GM23338 (cell line): ENCODE results near the gene PRDM8. TPM values are rescaled to one million over a fixed set of nuclear protein-coding genes. Genes with fewer than 3 reads are reported as not detected.

ENCODE experiments used
- ATAC-seq: fragments of 200-7000 bp; cut with Tn5 transposase; 3 replicates; pipeline ENCODE4 v1.9.1; 2020
- DNase-seq: peaks from one replicate; pipeline ENCODE4 v3.0.0-alpha.2; 2015; ENCODE audit warnings: low spot score
- H2AFZ ChIP-seq: fragments of 200-600 bp; sonication (generic); 2 replicates; pipeline ENCODE4 v1.8.0; 2016; ENCODE audit warnings: antibody characterized with exemption, mild to moderate bottlenecking, moderate library complexity
- H3F3A ChIP-seq: fragments of 200-600 bp; sonication (generic); replicated peaks from 2 replicates; pipeline ENCODE4 v1.8.0; 2017; ENCODE audit warnings: antibody characterized with exemption, mixed run types, low read depth
- H3K27ac ChIP-seq: fragments of 200-600 bp; sonication (generic); 2 replicates; pipeline ENCODE4 v1.6.1; 2016; ENCODE audit warnings: low read depth
- H3K27me3 ChIP-seq: fragments of 200-600 bp; sonication (generic); 2 replicates; pipeline ENCODE4 v1.8.0; 2016; ENCODE audit warnings: mild to moderate bottlenecking, mixed run types, moderate library complexity; ENCODE audit not compliant: insufficient read depth
- H3K36me3 ChIP-seq: fragments of 200-600 bp; sonication (generic); 2 replicates; pipeline ENCODE4 v1.8.0; 2016; ENCODE audit warnings: mild to moderate bottlenecking; ENCODE audit not compliant: insufficient read depth
- H3K4me1 ChIP-seq: fragments of 200-600 bp; sonication (generic); 2 replicates; pipeline ENCODE4 v1.8.0; 2016; ENCODE audit warnings: mild to moderate bottlenecking, moderate library complexity; ENCODE audit not compliant: insufficient read depth
- H3K4me2 ChIP-seq: fragments of 200-600 bp; sonication (generic); 2 replicates; pipeline ENCODE4 v1.7.1; 2017; ENCODE audit warnings: mixed run types
- H3K4me3 ChIP-seq: fragments of 200-600 bp; sonication (generic); 2 replicates; pipeline ENCODE4 v1.6.1; 2016; ENCODE audit warnings: mixed run types
- H3K79me2 ChIP-seq: fragments of 200-600 bp; sonication (generic); replicated peaks from 2 replicates; pipeline ENCODE4 v1.8.0; 2017; ENCODE audit warnings: mild to moderate bottlenecking; ENCODE audit not compliant: insufficient read depth
- H3K9me2 ChIP-seq: fragments of 200-600 bp; sonication (generic); 2 replicates; pipeline ENCODE4 v1.8.0; 2017; ENCODE audit not compliant: insufficient read depth
- H4K20me1 ChIP-seq: fragments of 200-600 bp; sonication (generic); replicated peaks from 2 replicates; pipeline ENCODE4 v1.8.0; 2017; ENCODE audit warnings: mild to moderate bottlenecking; ENCODE audit not compliant: insufficient read depth
- H3K27ac Mint-ChIP-seq: 2 replicates; pipeline ENCODE4 v1.8.0; 2020; ENCODE audit warnings: inconsistent platforms, mild to moderate bottlenecking, moderate library complexity, mixed read lengths
- H3K27me3 Mint-ChIP-seq: 3 replicates; pipeline ENCODE4 v1.8.0; 2022; ENCODE audit warnings: low read depth, mild to moderate bottlenecking, moderate library complexity, mixed read lengths, inconsistent platforms; ENCODE audit not compliant: insufficient read depth, poor library complexity
- H3K36me3 Mint-ChIP-seq: 3 replicates; pipeline ENCODE4 v1.8.0; 2021; ENCODE audit warnings: low read depth, mild to moderate bottlenecking, inconsistent platforms, moderate library complexity, mixed read lengths
- H3K4me1 Mint-ChIP-seq: 3 replicates; pipeline ENCODE4 v1.8.0; 2020; ENCODE audit warnings: mild to moderate bottlenecking, inconsistent platforms, mixed read lengths
- H3K4me3 Mint-ChIP-seq: 3 replicates; pipeline ENCODE4 v1.8.0; 2021; ENCODE audit warnings: moderate library complexity, mild to moderate bottlenecking, inconsistent platforms, mixed read lengths
- H3K9me3 Mint-ChIP-seq: 3 replicates; pipeline ENCODE4 v1.8.0; 2020; ENCODE audit warnings: moderate library complexity, mild to moderate bottlenecking, inconsistent platforms, mixed read lengths
- CREB1 ChIP-seq: fragments of 250-450 bp; sonication (Bioruptor Pico); IDR thresholded peaks from 2 replicates; pipeline ENCODE4 v1.5.0; 2020; ENCODE audit warnings: low read depth, mild to moderate bottlenecking, moderate library complexity
- CTCF ChIP-seq, 2 experiments: fragments of 200-600 bp in 1 of 2; sonication (generic) in 1 of 2; conservative IDR thresholded peaks; 2 replicates each; pipeline versions ENCODE4 v1.5.1 to v1.6.1; 2016 to 2017; ENCODE audit warnings: antibody characterized with exemption in 2 of 2, low read depth in 2 of 2, mild to moderate bottlenecking in 2 of 2, moderate library complexity in 1 of 2
- EZH2 ChIP-seq: fragments of 200-600 bp; sonication (generic); IDR thresholded peaks from one replicate; pipeline ENCODE4 v1.8.0; 2017; ENCODE audit warnings: antibody characterized with exemption, mild to moderate bottlenecking, low read depth; ENCODE audit not compliant: unreplicated experiment
- EZH2phosphoT487 ChIP-seq: fragments of 200-600 bp; sonication (generic); IDR thresholded peaks from one replicate; pipeline ENCODE4 v1.8.1; 2018; ENCODE audit warnings: antibody characterized with exemption; ENCODE audit not compliant: unreplicated experiment
- JUNB ChIP-seq: IDR thresholded peaks from one replicate; pipeline ENCODE4 v1.6.1; 2016; ENCODE audit warnings: antibody characterized with exemption; ENCODE audit not compliant: unreplicated experiment
- NANOG ChIP-seq: IDR thresholded peaks from 2 replicates; pipeline ENCODE4 v1.6.1; 2016; ENCODE audit warnings: antibody characterized with exemption, borderline replicate concordance
- STAT1 ChIP-seq: IDR thresholded peaks from one replicate; pipeline ENCODE4 v1.6.1; 2016; ENCODE audit warnings: antibody characterized with exemption; ENCODE audit not compliant: unreplicated experiment
- ZNF114 ChIP-seq: fragments of 250-450 bp; sonication (Bioruptor Pico); IDR thresholded peaks from 2 replicates; pipeline ENCODE4 v1.5.0; 2020; ENCODE audit warnings: mild to moderate bottlenecking, moderate library complexity
- ZNF462 ChIP-seq: fragments of 250-450 bp; sonication (Bioruptor Pico); IDR thresholded peaks from 2 replicates; pipeline ENCODE4 v1.5.0; 2020; ENCODE audit warnings: mild to moderate bottlenecking, moderate library complexity
- polyA plus RNA-seq: library from polyadenylated mRNA; unstranded; fragments of >200 nt; fragmentation: Nextera tagmentation; extraction: Ambion mirVana; gene quantifications from 2 replicates; pipeline ENCODE4 v1.2.1, GENCODE V29; 2016
- total RNA-seq: library from RNA; depleted of rRNA; stranded (reverse); fragments of >200 nt; shearing (Covaris generic); gene quantifications from 2 replicates; pipeline ENCODE4 v1.2.3, GENCODE V29; 2014

The PRDM8 gene
- total and polyA plus RNA-seq, 2 experiments from 2014 or later = 0.16 TPM; not detected in 1

- TF ChIP-seq ZNF462 = no peak
- TF ChIP-seq NANOG = no peak
- TF ChIP-seq EZH2 = peak; percentile 95
- TF ChIP-seq STAT1 = no peak
- no peak for TF ChIP-seq CREB1 (CRISPR knock-in tag)
- no peak for TF ChIP-seq JUNB
- TF ChIP-seq EZH2phosphoT487 = peak; percentile 97
Observed at GRCh38 chr4:80188801-80189458, 8.4 kb upstream of the PRDM8 start (continued).

- no peaks in the 10 kb centered on the region for H3K36me3 Mint-ChIP-seq
- DNase-seq (no peak), ATAC-seq (no peak)
- no peaks in the 10 kb centered on the region for H3K9me2 ChIP-seq
- peaks cover 100% of the 10 kb centered on the region for H3K27me3 Mint-ChIP-seq
- H4K20me1 ChIP-seq = peaks cover 62% of the 10 kb centered on the region
- no peaks in the 10 kb centered on the region for H3K79me2 ChIP-seq
- H3K9me3 Mint-ChIP-seq = no peaks in the 10 kb centered on the region; the same call in 1 of the 3 replicates
- H3F3A ChIP-seq = peaks cover 20% of the 10 kb centered on the region
- H3K4me1 ChIP-seq = peaks cover 43% of the 10 kb centered on the region
- H3K27ac ChIP-seq = no peak overlapping the region
- peaks cover 33% of the 10 kb centered on the region for H3K4me1 Mint-ChIP-seq
- H3K36me3 ChIP-seq = no peaks in the 10 kb centered on the region
- peak overlapping the region; percentile 47 for H3K4me3 ChIP-seq
- peak overlapping the region; percentile 56 for H3K4me3 Mint-ChIP-seq
- H3K27ac Mint-ChIP-seq = no peak overlapping the region
- peaks cover 100% of the 10 kb centered on the region for H3K27me3 ChIP-seq
- H2AFZ ChIP-seq = no peak overlapping the region
- peak overlapping the region; percentile 78 for H3K4me2 ChIP-seq
- TF ChIP-seq CTCF (conservative IDR thresholded peaks at IDR 0.05; ENCODE audit: low read depth in 2 of 2) = no peak
- TF ChIP-seq CREB1 (CRISPR knock-in tag) = no peak
- TF ChIP-seq EZH2 = no peak
- TF ChIP-seq ZNF114 = no peak
- no peak for TF ChIP-seq EZH2phosphoT487
Observed at GRCh38 chr4:80189581-80189955, 7.7 kb upstream of the PRDM8 start.
